Naive B cell (primary cell): Measurements from ENCODE around the gene SMIM45.

Source experiments
- ATAC-seq, 2 donors: fragments of 150-1000 bp; cut with Tn5 transposase; 2 replicates each; pipeline ENCODE4 v1.10.0; 2021; ENCODE audit warnings: low read depth in 2 of 2, mild to moderate bottlenecking in 2 of 2, moderate library complexity in 2 of 2
- DNase-seq: peaks from one replicate; pipeline ENCODE4 v3.0.0; 2022
- H3K27ac Mint-ChIP-seq, 6 donors: one replicate each; pipeline ENCODE4 v1.8.0; 2020 to 2022; ENCODE audit warnings: mild to moderate bottlenecking in 6 of 6, mixed read lengths in 6 of 6, moderate library complexity in 5 of 6, inconsistent platforms in 2 of 6
- H3K27me3 Mint-ChIP-seq, 3 donors: one replicate each; pipeline ENCODE4 v1.8.0; 2021 to 2022; ENCODE audit warnings: mixed read lengths in 3 of 3, mild to moderate bottlenecking in 1 of 3
- H3K36me3 Mint-ChIP-seq, 2 donors: one replicate each; pipeline ENCODE4 v1.8.0; 2020 to 2022; ENCODE audit warnings: mixed read lengths in 2 of 2, inconsistent platforms in 1 of 2, mild to moderate bottlenecking in 1 of 2
- H3K4me1 Mint-ChIP-seq, 3 donors: one replicate each; pipeline ENCODE4 v1.8.0; 2020 to 2022; ENCODE audit warnings: mixed read lengths in 3 of 3, inconsistent platforms in 1 of 3, mild to moderate bottlenecking in 1 of 3, moderate library complexity in 1 of 3
- H3K4me3 Mint-ChIP-seq, 8 donors: one replicate each; pipeline ENCODE4 v1.8.0; 2020 to 2022; ENCODE audit warnings: mild to moderate bottlenecking in 8 of 8, mixed read lengths in 8 of 8, moderate library complexity in 8 of 8, inconsistent platforms in 2 of 8
- H3K9me3 Mint-ChIP-seq, 7 donors: one replicate each; pipeline ENCODE4 v1.8.0; 2020 to 2022; ENCODE audit warnings: mixed read lengths in 7 of 7, mild to moderate bottlenecking in 5 of 7, inconsistent platforms in 2 of 7, moderate library complexity in 1 of 7

SMIM45 gene

DNA sequence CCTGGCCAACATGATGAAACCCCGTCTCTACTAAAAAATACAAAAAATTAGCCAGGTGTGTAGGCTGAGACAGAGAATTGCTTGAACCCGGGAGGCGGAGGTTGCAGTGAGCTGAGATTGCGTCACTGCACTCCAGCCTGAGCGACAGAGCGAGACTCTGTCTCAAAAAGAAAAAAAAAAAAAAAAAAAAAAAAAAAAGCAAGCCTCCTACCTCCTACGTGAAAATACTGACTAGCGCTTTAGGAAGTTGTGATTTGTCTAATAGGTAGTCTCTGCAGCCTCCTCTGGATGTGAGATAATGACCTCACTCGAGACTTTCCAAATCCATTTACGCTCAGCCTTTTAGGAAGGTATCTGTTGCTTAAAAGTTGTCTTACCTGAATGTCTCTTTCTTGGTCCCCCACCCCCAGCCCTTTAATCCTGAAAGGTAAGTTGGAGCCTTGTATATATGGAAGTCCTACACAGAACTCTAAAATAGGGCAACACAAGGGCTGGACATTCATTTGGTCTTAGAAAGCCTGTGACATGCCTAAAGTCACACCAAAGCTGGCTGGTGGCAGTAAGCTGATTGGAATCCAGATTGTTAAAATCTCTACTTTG, 22.8 kb downstream of the SMIM45 start:
- Mint-ChIP-seq H3K27me3 (peaks cover 37 to 72% (median 71%) of the 10 kb centered on the region in 3 donors), H3K27ac (no peak overlapping the region), H3K36me3 (no peaks in the 10 kb centered on the region), H3K9me3 (no peaks in the 10 kb centered on the region), H3K4me3 (peak overlapping the region in 2 of 8 donors; percentile 61 to 79), H3K4me1 (peaks cover 10 to 21% (median 13%) of the 10 kb centered on the region in 3 donors)
- DNase-seq (no peak), ATAC-seq (peak in 1 of 2 donors; percentile 13)

DNA sequence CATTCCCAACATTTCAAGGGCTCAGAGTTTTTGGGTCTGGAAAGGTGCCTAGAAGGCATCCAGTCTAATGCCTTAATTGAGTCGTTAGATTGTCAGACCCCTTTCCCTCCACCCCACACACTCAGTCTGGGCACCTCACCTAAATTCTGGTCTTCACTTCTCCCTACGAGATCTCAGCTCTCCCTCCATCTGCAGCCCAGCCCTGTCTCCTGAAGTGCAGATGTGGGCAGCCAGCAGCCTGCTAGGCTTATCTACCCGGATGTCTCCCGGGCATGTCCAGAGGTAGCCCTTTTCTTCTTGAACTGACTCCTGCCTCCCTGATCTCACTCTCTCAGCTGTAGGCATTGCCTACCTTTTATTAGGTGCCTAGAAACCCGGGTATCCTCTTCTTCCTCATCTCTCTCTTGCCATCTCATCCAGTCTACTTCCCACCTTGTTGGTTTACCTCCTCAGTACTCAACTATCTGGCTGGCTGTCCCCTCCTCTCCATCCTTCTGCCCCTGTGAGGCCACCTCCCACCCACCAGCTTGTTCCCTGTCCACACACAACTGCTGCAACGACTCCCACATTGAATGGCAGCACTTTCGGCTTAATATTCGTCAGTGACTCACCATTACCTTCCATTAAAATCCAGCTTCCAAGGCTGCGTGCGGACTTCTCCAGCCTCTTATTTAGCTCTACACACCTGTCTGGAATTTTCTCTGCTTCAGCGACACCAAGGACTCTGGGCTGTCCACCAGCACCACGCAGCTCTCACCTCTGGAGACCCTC, 23.5 kb downstream of the SMIM45 start:
- Mint-ChIP-seq H3K27ac (no peak overlapping the region), H3K4me1 (peaks cover 10 to 21% (median 13%) of the 10 kb centered on the region in 3 donors), H3K9me3 (no peaks in the 10 kb centered on the region), H3K4me3 (peak overlapping the region; percentile 45 to 90 (median 81)), H3K27me3 (peaks cover 37 to 69% (median 68%) of the 10 kb centered on the region in 3 donors), H3K36me3 (no peaks in the 10 kb centered on the region)
- no peak for DNase-seq
- ATAC-seq: no peak

DNA sequence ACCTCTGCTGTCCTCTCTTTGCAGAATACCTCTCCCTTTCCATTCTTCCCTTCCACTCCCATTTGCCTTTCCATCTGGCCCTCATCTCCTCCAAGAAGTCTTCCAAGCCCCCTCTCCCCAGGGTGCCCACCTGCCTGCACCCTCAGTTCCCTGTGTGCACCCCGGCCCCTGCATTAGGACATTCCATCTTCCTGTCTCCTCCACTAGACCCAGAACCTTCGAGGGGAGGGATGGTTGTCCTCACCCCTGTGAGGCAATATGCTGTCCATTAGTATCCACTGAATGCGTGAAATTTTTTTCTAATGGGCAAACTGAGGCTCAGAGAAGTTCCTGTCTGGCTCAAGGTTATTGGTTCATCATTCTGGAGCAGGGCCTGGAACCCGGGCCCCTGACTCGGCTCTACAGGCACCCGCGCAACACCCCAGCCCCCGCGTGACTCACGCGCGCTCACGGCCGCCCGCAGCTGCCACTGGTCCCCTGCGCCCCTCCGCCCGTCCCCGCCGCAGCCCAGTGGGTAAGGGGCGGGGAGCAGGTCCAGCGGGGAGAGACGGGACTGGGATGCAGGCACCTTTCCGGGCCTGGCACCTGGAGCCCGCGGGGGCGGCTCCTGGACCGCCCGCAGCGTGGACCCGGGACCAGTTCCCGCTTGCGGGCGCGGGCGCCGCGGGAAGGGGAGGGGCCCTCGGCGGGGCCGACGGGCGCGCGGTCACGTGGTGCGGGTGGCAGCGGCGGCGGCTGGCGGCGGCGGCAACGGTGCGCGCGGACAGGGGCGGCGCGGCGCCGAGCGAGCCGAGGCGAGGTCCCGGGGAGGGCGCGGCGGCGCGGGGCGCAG, 24.3 kb downstream of the SMIM45 start:
- ATAC-seq (peak; percentile 72 to 75), DNase-seq (peak; percentile 46)
- Mint-ChIP-seq H3K27me3 (peaks cover 37 to 61% (median 60%) of the 10 kb centered on the region in 3 donors), H3K4me1 (peaks cover 10 to 21% (median 13%) of the 10 kb centered on the region in 3 donors), H3K27ac (peak overlapping the region in 1 of 6 donors; percentile 14), H3K36me3 (no peaks in the 10 kb centered on the region), H3K4me3 (peak overlapping the region; percentile 45 to 90 (median 81)), H3K9me3 (no peaks in the 10 kb centered on the region)

DNA sequence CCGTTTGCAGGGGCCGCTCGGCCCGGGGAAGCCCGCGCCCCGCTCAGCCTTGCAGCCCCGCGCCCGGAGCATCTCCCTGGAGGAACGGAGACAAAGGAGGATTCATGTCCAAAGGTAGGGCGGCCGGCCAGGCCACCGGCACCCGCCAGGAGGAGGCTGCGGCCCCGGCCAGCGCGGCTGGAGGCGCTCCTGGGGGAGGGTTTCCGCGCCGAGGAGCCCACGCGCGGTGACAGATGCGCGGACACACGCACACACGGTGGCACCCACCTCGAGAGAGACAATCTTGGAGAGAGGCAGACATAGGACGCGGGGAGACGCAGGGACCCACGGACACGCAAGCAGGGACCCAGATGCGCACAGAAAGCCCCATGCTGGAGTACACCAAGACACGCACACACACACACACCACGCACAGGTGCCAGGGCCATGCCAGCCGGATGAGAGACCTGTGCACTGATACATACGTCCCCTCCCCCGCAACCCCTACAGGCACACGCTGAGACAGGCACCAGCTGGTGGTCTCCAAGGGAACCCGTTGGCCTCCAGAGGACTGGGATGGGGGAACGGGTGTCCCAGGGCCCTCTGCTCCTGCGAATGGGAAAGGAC, 25.1 kb downstream of the SMIM45 start:
- Mint-ChIP-seq H3K27me3 (peaks cover 37 to 53% (median 53%) of the 10 kb centered on the region in 3 donors), H3K4me1 (peaks cover 10 to 21% (median 13%) of the 10 kb centered on the region in 3 donors), H3K27ac (no peak overlapping the region), H3K4me3 (peak overlapping the region in 7 of 8 donors; percentile 42 to 73 (median 63)), H3K9me3 (no peaks in the 10 kb centered on the region), H3K36me3 (no peaks in the 10 kb centered on the region)
- ATAC-seq (peak; percentile 47 to 56), DNase-seq (no peak)

DNA sequence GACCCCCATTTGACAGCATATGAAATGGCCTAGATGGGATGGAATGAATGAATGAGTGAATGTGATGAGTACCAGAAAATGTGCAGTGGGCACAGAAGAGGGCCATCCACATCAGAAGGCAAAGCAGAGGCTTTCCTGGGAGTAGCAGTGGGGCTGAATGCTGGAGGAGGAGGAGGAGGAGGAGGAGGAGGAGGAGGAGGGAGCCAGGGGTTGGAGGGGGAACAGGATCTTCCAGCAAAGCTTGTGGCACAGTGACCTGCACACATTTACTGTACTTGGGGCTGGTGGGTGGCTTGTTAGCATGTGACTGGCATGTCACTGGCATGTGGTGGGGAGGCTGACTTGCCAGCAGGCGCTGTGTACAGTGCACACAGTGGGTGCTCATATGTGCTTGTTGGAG, 26.8 kb downstream of the SMIM45 start:
- Mint-ChIP-seq H3K9me3 (no peaks in the 10 kb centered on the region), H3K36me3 (no peaks in the 10 kb centered on the region), H3K4me3 (peak overlapping the region in 3 of 8 donors; percentile 3 to 57 (median 47)), H3K27me3 (peaks cover 30 to 56% (median 54%) of the 10 kb centered on the region in 3 donors), H3K27ac (no peak overlapping the region), H3K4me1 (peaks cover 6 to 21% (median 13%) of the 10 kb centered on the region in 3 donors)
- DNase-seq: no peak
- ATAC-seq: no peak

DNA sequence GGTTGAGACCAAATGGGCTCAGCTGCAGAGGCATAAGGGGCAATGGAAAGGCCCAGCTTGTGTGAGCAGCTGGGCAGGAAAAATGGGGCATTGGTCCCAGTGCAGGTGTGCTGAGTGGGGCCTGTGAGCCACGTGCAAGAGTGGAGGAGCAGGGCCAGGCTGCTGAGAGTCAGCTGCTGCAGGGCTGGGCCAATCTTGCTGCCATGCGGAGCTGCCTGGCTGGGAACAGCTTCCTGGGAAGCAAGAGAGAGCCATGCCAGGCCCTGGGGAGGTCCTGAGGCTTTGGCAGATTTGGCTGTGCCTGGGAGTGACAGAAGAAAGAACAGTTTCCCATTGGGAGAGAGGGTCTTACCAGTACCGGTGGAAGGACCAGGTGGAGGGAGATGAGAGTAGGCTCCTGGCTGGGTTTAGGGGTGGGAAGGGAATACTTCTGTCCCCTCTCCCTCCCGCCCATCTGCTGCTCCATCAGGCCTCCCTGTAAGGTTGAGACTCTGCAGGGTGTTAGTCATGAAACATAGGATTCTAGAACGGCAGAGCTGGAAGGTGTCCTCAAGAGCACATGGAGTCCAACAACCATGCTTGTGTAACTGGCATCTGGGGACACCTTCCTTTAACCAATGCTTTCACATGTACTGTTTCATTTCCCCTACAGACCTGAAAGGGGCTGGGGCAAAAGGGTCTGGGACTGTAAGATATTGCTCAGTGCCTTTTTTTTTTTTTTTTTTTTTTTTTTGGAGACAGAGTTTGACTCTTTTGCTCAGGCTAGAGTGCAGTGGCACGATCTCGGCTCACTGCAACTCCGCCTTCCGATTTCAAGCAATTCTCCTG, 27.7 kb downstream of the SMIM45 start:
- Mint-ChIP-seq H3K27ac (peak overlapping the region in 2 of 6 donors; percentile 5 to 53), H3K9me3 (no peaks in the 10 kb centered on the region), H3K4me1 (peaks cover 6 to 21% (median 13%) of the 10 kb centered on the region in 3 donors), H3K27me3 (peaks cover 32 to 56% (median 54%) of the 10 kb centered on the region in 3 donors), H3K36me3 (no peaks in the 10 kb centered on the region), H3K4me3 (no peak overlapping the region)
- no peak for DNase-seq
- no peak for ATAC-seq

DNA sequence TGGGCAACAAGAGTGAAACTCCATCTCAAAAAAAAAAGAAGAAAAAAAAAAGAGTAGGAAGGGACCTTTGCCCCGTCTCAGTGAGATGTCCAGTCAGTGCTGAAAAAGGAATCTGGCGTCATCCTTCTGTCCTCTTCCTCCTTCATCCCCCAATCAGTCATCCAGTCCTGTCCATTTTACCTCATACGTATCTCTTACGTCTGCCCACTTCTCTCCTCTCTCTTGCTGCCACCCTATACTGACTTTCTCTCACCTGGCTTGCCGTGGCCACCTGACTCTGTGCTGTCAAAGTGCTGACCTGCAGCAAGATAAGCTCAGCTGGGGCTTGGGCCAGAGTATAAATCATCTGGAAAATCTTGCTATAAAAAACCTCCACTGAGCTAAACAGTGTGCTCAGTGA, 30.9 kb downstream of the SMIM45 start:
- peak overlapping the region in 2 of 6 donors; percentile 23 to 26 for H3K27ac Mint-ChIP-seq
- H3K36me3 Mint-ChIP-seq: no peaks in the 10 kb centered on the region
- ATAC-seq (no peak), DNase-seq (no peak)
- peaks cover 20 to 47% (median 38%) of the 10 kb centered on the region in 3 donors for H3K27me3 Mint-ChIP-seq
- no peaks in the 10 kb centered on the region for H3K9me3 Mint-ChIP-seq
- peak overlapping the region in 1 of 8 donors; percentile 47 for H3K4me3 Mint-ChIP-seq
- no peaks in the 10 kb centered on the region for H3K4me1 Mint-ChIP-seq

DNA sequence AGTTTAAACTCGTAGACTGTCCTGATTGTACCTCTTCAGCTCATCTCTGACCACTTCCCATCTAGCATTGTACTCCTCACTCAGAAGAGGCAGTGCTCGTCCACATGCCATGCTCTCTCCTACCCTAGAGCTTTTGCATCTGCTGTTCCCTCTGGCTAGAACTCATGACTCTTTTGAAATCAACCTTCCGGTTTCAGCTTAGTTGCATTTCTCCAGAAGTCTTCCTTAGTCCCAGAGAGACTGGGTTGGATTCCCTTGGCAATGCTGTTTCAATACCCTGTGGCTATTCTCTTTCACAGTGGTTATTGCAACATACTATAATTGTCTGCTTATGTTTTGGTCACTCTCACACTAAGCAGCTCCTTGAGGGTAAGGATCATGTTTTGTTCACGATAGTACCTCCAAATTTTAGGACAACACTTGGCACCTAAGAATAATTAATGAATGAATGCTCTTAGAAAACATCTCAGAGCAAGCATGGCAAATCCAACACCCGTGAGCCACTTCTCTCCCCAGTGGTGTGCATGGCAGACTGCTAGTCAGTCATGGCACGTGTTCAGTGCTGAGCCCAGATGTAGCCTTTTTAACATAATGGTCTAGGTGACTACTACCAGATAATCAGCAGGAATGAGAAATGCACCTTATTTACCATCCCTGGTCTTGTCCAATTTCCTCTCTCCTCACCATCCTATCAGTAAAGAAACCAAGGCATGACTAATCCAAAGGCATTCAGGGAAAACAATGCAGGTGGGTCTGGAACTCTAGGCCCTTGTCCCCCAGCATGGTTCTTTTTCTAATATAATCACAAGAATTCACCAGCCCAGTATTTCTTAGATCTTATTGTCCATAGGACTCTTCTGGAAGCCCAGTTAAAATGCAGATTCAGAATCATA, 31.8 kb downstream of the SMIM45 start:
- no peak for DNase-seq
- no peak overlapping the region for H3K27ac Mint-ChIP-seq
- no peaks in the 10 kb centered on the region for H3K36me3 Mint-ChIP-seq
- no peaks in the 10 kb centered on the region for H3K4me1 Mint-ChIP-seq
- no peak for ATAC-seq
- no peaks in the 10 kb centered on the region for H3K9me3 Mint-ChIP-seq
- H3K4me3 Mint-ChIP-seq: peak overlapping the region in 1 of 8 donors; percentile 10
- H3K27me3 Mint-ChIP-seq: peaks cover 20 to 42% (median 35%) of the 10 kb centered on the region in 3 donors

DNA sequence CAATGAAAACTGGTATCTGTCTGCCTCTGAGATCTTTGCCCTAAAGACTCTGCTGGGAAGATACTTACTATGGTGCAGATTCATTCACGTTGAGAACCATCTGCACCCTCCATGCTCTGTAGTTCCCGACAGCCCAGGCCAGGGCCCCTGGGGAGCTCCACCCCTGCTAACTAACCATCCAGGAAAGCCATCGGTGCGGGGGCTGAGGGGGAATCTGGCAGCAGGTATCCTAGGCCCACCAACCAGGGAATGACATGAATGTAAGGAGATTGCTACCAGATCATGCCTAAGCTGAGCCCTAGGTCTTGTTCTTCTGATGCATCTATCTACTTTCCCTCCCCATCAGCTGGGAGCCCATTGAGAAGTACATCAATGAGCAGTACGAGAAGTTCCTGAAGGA, 35.3 kb downstream of the SMIM45 start:
- Mint-ChIP-seq H3K4me3 (no peak overlapping the region), H3K27ac (no peak overlapping the region), H3K9me3 (no peaks in the 10 kb centered on the region), H3K4me1 (no peaks in the 10 kb centered on the region), H3K36me3 (no peaks in the 10 kb centered on the region), H3K27me3 (peaks cover 13 to 39% (median 36%) of the 10 kb centered on the region in 3 donors)
- no peak for ATAC-seq
- no peak for DNase-seq

DNA sequence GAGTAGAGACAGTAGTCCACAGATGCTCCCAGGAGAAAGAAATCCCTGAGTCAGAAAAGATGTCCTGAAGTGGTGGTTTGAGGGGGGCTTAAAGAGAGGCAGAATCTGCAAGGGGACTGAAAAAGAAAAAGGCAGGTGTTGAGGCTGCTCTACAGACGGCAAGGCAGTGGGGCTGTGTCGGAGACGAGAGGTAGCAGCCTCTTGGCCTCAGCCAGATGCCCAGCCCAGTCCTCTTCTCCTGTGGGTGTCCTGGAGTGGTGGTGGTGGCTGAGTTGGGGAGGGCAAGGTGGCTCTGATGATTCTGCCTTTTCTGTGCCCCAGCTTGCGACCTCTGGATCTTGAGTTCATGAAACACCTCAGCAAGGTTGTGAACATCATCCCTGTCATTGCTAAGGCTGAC, 37.3 kb downstream of the SMIM45 start:
- DNase-seq (no peak), ATAC-seq (no peak)
- H3K27ac Mint-ChIP-seq: peak overlapping the region in 1 of 6 donors; percentile 64
- H3K36me3 Mint-ChIP-seq: no peaks in the 10 kb centered on the region
- H3K9me3 Mint-ChIP-seq: no peaks in the 10 kb centered on the region
- peaks cover 5 to 30% (median 26%) of the 10 kb centered on the region in 3 donors for H3K27me3 Mint-ChIP-seq
- H3K4me3 Mint-ChIP-seq: no peak overlapping the region
- H3K4me1 Mint-ChIP-seq: no peaks in the 10 kb centered on the region

DNA sequence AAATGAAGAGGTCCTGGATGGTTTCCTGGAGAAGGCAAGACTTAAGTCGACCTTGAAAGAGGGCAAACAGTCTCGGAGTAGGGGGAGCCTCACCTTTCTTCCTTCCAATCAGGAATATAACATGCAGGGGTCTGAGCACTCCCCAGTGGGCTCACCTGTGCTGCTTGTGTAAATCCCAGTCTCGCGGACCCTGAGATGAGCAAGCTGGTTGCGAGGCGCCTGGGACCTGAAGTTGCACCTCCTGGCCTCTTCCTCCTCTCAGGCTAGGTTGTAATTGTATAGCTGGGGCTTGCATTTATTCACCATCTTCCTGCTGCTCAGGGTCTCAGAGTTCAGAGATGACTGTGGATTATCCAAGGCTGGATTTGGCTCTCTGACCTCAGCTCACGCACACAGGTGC, 39.2 kb downstream of the SMIM45 start:
- DNase-seq (no peak), ATAC-seq (no peak)
- Mint-ChIP-seq H3K4me1 (no peaks in the 10 kb centered on the region), H3K27me3 (peaks cover 6 to 31% (median 27%) of the 10 kb centered on the region in 3 donors), H3K4me3 (no peak overlapping the region), H3K27ac (no peak overlapping the region), H3K36me3 (no peaks in the 10 kb centered on the region), H3K9me3 (no peaks in the 10 kb centered on the region)

DNA sequence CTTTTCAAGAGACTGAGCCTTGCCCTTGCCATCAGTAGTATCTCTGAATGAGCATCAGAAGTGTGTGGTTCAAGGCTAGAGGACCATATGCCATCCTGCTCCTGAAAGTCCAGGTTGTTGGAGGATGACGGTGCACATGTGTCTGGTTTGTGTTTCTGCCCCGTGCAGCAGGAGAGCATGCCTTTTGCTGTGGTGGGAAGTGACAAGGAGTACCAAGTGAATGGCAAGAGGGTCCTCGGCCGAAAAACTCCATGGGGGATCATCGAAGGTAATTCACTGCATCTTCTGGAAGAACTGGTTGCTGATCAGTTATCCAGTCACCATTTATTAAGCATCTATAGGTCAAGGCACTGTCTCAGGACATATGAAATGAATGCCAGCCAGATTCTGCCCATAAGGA, 40.5 kb downstream of the SMIM45 start:
- Mint-ChIP-seq H3K27me3 (peaks cover 5 to 29% (median 22%) of the 10 kb centered on the region in 3 donors), H3K9me3 (no peaks in the 10 kb centered on the region), H3K4me1 (peaks cover 0 to 1% (median 0%) of the 10 kb centered on the region in 3 donors), H3K36me3 (no peaks in the 10 kb centered on the region), H3K4me3 (no peak overlapping the region), H3K27ac (no peak overlapping the region)
- DNase-seq (no peak), ATAC-seq (no peak)
